CD1c-positive myeloid dendritic cell (primary cell): ENCODE data around the gene S100B.

Experiments used
- DNase-seq: peaks from one replicate; pipeline ENCODE4 v3.0.0-alpha.2; 2016; ENCODE audit errors: extremely low spot score

The S100B gene

DNA sequence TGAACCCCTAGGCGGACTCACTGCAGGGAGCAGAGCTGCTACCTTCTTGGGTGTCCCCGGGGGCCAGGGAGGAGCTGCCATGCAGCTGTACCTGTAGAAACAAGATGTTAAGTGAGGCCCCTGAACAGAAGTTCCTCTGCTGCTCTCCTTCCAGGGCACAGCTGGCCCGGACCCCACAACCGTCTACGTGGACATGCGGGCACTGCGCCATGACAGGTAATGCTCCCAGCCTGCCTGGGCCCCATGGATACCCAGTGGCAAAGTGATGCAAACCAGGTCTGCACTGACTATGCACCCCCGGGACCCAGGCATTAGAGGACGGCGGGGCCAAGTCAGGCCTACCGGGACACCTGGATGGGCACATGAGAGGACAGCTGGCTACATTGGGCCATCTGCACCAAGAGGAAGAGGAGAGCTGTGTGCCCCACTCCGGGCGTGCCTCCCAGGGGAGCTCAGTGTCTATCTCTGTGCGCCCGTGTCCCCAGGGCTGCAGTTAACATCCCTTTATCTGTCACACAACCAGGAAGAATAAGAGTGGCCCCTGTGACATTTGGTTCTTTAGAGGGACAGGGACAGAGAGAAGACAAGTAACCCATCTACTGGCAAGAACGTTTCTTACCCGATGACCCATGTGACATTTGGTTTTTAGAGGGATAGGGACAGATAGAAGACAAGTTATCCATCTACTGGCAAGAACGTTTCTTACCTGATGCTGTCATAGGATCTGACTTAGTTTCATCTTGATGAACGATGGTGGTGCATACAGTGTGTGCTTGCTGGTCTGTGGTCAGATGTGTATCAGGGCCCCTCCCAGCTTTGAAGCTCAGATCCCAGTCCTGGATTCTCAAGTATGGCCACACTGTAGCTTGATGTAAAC is 44.1 kb downstream of the S100B start:
- DNase-seq = no peak

- DNase-seq = no peak
Measured at GRCh38 chr21:46559291-46559983, 45.4 kb downstream of the S100B start.

GRCh38 chr21:46557919-46558392 is 46.9 kb downstream of the S100B start:
- no peak for DNase-seq

DNA sequence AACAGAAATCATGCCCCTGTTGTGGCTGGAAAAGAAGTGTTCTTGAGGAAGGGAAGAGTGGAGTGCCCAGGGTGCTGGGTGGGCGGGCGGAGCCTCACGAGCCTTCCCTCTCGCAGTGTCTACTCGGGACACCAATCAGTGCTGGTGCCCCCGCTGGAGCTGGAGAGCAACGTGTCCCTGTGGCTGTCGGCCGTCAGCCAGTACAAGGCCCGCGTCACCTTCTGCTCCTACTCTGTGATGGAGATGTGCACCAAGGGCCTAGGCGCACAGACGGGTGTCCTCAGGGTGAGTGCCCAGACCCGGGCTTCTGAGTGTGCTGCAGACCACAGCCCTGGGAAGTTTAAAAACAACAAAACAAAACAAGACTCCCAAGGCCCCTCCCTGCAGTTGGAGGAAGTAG is 47.4 kb downstream of the S100B start:
- no peak for DNase-seq

DNA sequence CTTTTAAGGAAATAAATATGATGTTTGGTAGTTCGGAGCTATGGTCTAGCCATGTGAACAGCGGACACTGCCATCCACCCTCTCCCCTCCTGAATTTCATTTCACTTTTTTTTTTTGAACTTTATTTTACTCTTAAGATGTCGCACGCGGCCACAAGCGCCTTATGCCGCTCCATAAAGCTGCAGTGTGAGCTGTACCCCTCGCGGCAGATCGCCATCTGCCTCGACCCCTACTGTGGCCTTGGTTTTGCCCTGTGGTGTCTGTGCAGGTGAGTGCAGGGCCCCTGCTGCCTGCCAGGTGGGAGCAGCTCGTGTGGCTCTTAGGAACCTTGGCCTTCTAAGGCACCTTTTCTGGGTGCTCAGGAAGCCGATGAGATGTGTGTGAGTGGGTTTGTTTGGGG is 48.1 kb downstream of the S100B start:
- DNase-seq = no peak

DNA sequence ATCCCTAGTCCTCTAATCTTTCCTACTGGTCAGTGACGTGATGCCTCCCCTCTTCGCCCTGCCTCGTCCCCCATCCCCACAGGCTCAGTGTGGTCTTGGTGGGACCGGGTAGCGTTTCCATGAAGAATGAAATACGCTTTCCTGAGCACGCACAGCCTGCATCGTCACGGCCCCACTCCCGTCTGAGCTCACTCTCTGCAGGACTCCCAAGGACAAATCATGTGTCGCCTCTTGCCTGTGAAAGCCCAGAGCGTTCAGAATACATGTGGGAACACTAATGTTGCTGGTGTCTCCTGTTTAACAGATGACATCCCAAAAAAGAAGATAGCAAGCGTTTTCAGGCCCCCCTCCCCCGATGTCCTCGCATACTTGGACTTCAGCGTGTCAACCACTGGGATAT is 49.2 kb downstream of the S100B start:
- DNase-seq = no peak

DNA sequence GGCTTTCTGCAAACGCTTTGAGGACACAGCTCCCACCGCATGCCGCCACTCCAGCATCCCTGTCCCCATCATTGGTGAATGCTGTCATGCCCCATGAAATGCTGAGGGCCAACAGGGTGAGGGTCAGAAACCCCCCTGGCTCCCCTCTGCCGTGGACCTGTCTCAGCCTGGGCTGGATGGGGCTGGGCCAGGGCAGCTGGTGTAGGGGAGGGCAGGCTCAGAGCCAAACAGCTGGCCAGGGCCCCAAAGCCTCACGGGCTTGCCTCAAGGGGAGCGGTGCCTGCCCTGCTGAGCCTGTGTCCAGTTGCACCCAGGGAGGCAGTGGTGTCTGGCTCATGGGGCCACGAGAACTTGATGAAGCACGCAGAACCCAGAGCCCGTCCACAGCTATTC is 49.7 kb downstream of the S100B start:
- no peak for DNase-seq

DNA sequence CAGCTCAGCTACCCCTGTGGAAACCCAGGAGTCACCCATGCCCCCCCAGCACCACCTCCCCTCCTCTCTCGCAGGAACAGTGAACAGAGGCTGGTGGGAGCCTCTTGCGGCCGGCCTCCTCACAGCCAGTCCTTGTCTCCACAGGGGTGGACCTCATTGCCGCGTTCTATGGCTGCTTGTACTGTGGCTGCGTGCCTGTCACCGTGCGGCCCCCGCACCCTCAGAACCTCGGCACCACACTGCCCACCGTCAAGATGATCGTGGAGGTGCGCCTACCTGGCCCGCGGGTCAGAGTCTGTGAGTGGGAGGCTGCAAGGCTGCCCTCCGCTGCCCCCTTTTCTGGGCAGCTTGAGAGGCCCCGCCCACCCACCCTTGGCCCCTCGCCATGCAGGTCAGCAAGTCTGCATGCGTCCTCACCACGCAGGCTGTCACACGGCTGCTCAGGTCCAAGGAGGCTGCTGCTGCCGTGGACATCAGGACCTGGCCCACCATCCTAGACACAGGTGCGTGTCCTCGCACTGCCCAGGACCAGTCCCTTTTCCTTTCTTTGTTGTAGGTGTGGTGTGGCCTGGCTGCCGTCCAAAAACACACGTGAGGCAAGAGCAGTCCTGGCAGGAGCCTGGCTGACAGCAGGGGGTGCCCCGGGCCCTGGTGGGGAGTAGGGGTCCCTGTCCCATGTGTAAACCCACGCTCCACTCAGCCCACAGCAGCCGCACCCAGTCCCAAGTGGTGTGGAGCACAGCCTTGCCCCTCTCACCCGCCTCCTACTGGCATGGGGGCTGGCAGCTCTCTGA is 50.3 kb downstream of the S100B start:
- DNase-seq = no peak

DNA sequence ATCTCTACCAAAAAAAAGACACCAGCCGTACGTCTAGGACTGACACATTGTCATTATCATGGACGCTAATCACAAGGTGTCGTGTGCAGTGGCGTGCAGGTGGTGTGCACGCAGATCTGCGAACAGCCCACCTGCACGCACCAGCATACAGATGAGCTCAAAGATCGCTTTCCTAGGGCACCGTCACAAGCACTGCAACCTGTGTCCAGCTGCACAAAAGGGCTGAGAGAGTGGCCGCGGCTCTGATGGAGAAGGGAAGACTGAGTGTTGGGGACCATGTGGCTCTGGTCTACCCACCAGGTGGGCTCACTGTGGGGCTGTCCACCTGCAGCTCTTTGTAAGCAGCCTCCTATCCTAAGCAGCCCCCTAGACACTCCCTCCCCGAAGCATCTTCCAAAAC is 50.9 kb downstream of the S100B start:
- DNase-seq = no peak

DNA sequence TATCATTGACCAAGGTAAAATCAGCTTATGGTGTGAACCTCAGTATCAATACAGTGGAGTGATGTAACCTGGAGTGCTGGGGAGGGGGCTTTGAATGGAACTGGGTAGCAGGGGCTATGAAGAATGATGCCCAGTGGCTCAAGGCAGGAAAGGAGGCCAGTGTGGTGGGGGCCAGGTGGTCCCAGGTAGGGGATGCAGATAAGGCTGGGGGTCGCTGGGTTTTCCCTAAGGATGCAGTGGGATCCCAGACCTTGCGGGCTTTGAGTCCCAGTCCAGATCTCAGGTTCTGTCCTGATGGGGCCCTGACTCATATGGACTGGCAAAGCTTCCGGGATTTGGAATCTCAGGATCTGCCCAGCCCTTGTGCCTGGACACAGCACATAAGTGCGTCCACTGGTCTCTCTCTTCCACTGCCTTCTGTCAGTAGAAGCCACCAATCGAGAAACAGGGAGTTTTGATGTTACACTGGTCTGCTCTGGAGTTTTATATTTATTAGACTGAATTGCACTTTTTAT is 52.0 kb downstream of the S100B start:
- no peak for DNase-seq

DNA sequence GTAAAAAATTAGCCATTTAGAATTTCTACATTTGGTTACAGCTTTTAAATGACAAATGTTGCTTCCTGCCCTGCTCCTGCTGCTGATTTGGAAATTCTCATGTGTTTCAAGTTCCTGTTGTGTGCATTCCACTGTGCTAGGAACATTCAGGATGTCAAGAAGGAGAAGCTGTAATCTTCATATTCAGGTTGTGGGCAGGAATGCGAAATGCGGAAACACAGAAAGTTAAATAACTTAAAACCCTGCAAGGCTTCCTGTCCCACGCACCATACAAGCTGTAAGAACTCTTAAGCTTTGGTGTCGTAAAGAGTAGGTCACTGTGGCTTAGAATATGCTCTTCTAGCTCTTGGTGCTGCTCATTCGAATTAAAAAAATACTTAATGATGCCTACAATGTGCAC is 52.6 kb downstream of the S100B start:
- DNase-seq = peak; percentile 83

- DNase-seq = peak; percentile 75
Measured at GRCh38 chr21:46551636-46552241, 53.1 kb downstream of the S100B start.

- peak; percentile 36 for DNase-seq
Measured at GRCh38 chr21:46550116-46550941, 54.6 kb downstream of the S100B start.

GRCh38 chr21:46549650-46550049 is 55.2 kb downstream of the S100B start:
- DNase-seq = no peak
